ENCODE data around the gene ZNF586.

DNA sequence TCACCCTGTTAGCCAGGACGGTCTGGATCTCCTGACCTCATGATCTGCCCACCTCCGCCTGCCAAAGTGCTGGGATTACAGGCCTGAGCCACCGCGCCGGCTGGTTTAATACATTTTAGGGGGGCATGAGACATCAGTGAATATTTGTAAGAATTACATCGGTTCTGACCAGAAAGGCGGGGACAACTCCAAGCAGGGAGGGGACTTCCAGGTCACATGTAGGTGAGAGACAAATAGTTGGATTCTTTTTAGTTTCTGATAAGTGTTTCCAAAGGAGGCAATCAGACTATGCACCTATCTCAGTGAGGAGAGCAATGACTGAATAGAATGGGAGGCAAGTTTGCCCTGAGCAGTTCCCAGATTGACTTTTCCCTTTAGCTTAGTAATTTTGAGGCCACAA, 48.9 kb downstream of the ZNF586 start:
- TF ChIP-seq YY1 (IDR thresholded peaks at IDR 0.05; ENCODE audit: insufficient read depth, insufficient read length) (no peak), ZNF274 (IDR thresholded peaks at IDR 0.05; ENCODE audit: low read depth, low read length) (no peak), SUZ12 (IDR thresholded peaks at IDR 0.05; ENCODE audit: extremely low read depth, insufficient read depth, insufficient read length) (no peak)
